GM23338 (cell line): ENCODE data around the gene EMP2. TPM values are rescaled to one million over a fixed set of nuclear protein-coding genes. Genes with fewer than 3 reads are reported as not detected.

Experiments
- ATAC-seq: fragments of 200-7000 bp; cut with Tn5 transposase; 3 replicates; pipeline ENCODE4 v1.9.1; 2020
- DNase-seq: peaks from one replicate; pipeline ENCODE4 v3.0.0-alpha.2; 2015; ENCODE audit warnings: low spot score
- H2AFZ ChIP-seq: fragments of 200-600 bp; sonication (generic); 2 replicates; pipeline ENCODE4 v1.8.0; 2016; ENCODE audit warnings: antibody characterized with exemption, mild to moderate bottlenecking, moderate library complexity
- H3F3A ChIP-seq: fragments of 200-600 bp; sonication (generic); replicated peaks from 2 replicates; pipeline ENCODE4 v1.8.0; 2017; ENCODE audit warnings: antibody characterized with exemption, mixed run types, low read depth
- H3K27ac ChIP-seq: fragments of 200-600 bp; sonication (generic); 2 replicates; pipeline ENCODE4 v1.6.1; 2016; ENCODE audit warnings: low read depth
- H3K27me3 ChIP-seq: fragments of 200-600 bp; sonication (generic); 2 replicates; pipeline ENCODE4 v1.8.0; 2016; ENCODE audit warnings: mild to moderate bottlenecking, mixed run types, moderate library complexity; ENCODE audit not compliant: insufficient read depth
- H3K36me3 ChIP-seq: fragments of 200-600 bp; sonication (generic); 2 replicates; pipeline ENCODE4 v1.8.0; 2016; ENCODE audit warnings: mild to moderate bottlenecking; ENCODE audit not compliant: insufficient read depth
- H3K4me1 ChIP-seq: fragments of 200-600 bp; sonication (generic); 2 replicates; pipeline ENCODE4 v1.8.0; 2016; ENCODE audit warnings: mild to moderate bottlenecking, moderate library complexity; ENCODE audit not compliant: insufficient read depth
- H3K4me2 ChIP-seq: fragments of 200-600 bp; sonication (generic); 2 replicates; pipeline ENCODE4 v1.7.1; 2017; ENCODE audit warnings: mixed run types
- H3K4me3 ChIP-seq: fragments of 200-600 bp; sonication (generic); 2 replicates; pipeline ENCODE4 v1.6.1; 2016; ENCODE audit warnings: mixed run types
- H3K79me2 ChIP-seq: fragments of 200-600 bp; sonication (generic); replicated peaks from 2 replicates; pipeline ENCODE4 v1.8.0; 2017; ENCODE audit warnings: mild to moderate bottlenecking; ENCODE audit not compliant: insufficient read depth
- H3K9me2 ChIP-seq: fragments of 200-600 bp; sonication (generic); 2 replicates; pipeline ENCODE4 v1.8.0; 2017; ENCODE audit not compliant: insufficient read depth
- H4K20me1 ChIP-seq: fragments of 200-600 bp; sonication (generic); replicated peaks from 2 replicates; pipeline ENCODE4 v1.8.0; 2017; ENCODE audit warnings: mild to moderate bottlenecking; ENCODE audit not compliant: insufficient read depth
- H3K27ac Mint-ChIP-seq: 2 replicates; pipeline ENCODE4 v1.8.0; 2020; ENCODE audit warnings: inconsistent platforms, mild to moderate bottlenecking, moderate library complexity, mixed read lengths
- H3K27me3 Mint-ChIP-seq: 3 replicates; pipeline ENCODE4 v1.8.0; 2022; ENCODE audit warnings: low read depth, mild to moderate bottlenecking, moderate library complexity, mixed read lengths, inconsistent platforms; ENCODE audit not compliant: insufficient read depth, poor library complexity
- H3K36me3 Mint-ChIP-seq: 3 replicates; pipeline ENCODE4 v1.8.0; 2021; ENCODE audit warnings: low read depth, mild to moderate bottlenecking, inconsistent platforms, moderate library complexity, mixed read lengths
- H3K4me1 Mint-ChIP-seq: 3 replicates; pipeline ENCODE4 v1.8.0; 2020; ENCODE audit warnings: mild to moderate bottlenecking, inconsistent platforms, mixed read lengths
- H3K4me3 Mint-ChIP-seq: 3 replicates; pipeline ENCODE4 v1.8.0; 2021; ENCODE audit warnings: moderate library complexity, mild to moderate bottlenecking, inconsistent platforms, mixed read lengths
- H3K9me3 Mint-ChIP-seq: 3 replicates; pipeline ENCODE4 v1.8.0; 2020; ENCODE audit warnings: moderate library complexity, mild to moderate bottlenecking, inconsistent platforms, mixed read lengths
- CREB1 ChIP-seq: fragments of 250-450 bp; sonication (Bioruptor Pico); IDR thresholded peaks from 2 replicates; pipeline ENCODE4 v1.5.0; 2020; ENCODE audit warnings: low read depth, mild to moderate bottlenecking, moderate library complexity
- EZH2 ChIP-seq: fragments of 200-600 bp; sonication (generic); IDR thresholded peaks from one replicate; pipeline ENCODE4 v1.8.0; 2017; ENCODE audit warnings: antibody characterized with exemption, mild to moderate bottlenecking, low read depth; ENCODE audit not compliant: unreplicated experiment
- EZH2phosphoT487 ChIP-seq: fragments of 200-600 bp; sonication (generic); IDR thresholded peaks from one replicate; pipeline ENCODE4 v1.8.1; 2018; ENCODE audit warnings: antibody characterized with exemption; ENCODE audit not compliant: unreplicated experiment
- NANOG ChIP-seq: IDR thresholded peaks from 2 replicates; pipeline ENCODE4 v1.6.1; 2016; ENCODE audit warnings: antibody characterized with exemption, borderline replicate concordance
- REST ChIP-seq: IDR thresholded peaks from one replicate; pipeline ENCODE4 v1.6.1; 2018; ENCODE audit warnings: antibody characterized with exemption; ENCODE audit not compliant: unreplicated experiment
- ZNF114 ChIP-seq: fragments of 250-450 bp; sonication (Bioruptor Pico); IDR thresholded peaks from 2 replicates; pipeline ENCODE4 v1.5.0; 2020; ENCODE audit warnings: mild to moderate bottlenecking, moderate library complexity
- ZNF331 ChIP-seq: fragments of 250-450 bp; sonication (Bioruptor Pico); IDR thresholded peaks from 2 replicates; pipeline ENCODE4 v1.5.0; 2020; ENCODE audit warnings: low read depth, mild to moderate bottlenecking, moderate library complexity
- polyA plus RNA-seq: library from polyadenylated mRNA; unstranded; fragments of >200 nt; fragmentation: Nextera tagmentation; extraction: Ambion mirVana; gene quantifications from 2 replicates; pipeline ENCODE4 v1.2.1, GENCODE V29; 2016
- total RNA-seq: library from RNA; depleted of rRNA; stranded (reverse); fragments of >200 nt; shearing (Covaris generic); gene quantifications from 2 replicates; pipeline ENCODE4 v1.2.3, GENCODE V29; 2014
- TF ChIP-seq, protein P1 (sequence below), 2 experiments: fragments of 200-600 bp in 1 of 2; sonication (generic) in 1 of 2; conservative IDR thresholded peaks; 2 replicates each; pipeline versions ENCODE4 v1.5.1 to v1.6.1; 2016 to 2017; ENCODE audit warnings: antibody characterized with exemption in 2 of 2, low read depth in 2 of 2, mild to moderate bottlenecking in 2 of 2, moderate library complexity in 1 of 2
- TF ChIP-seq, protein P2 (sequence below): fragments of 250-450 bp; sonication (Bioruptor Pico); IDR thresholded peaks from 2 replicates; pipeline ENCODE4 v1.5.0; 2020; ENCODE audit warnings: mild to moderate bottlenecking, moderate library complexity
- TF ChIP-seq, protein P3 (sequence below): IDR thresholded peaks from 2 replicates; pipeline ENCODE4 v1.6.1; 2016; ENCODE audit warnings: antibody characterized with exemption

The EMP2 gene
- total and polyA plus RNA-seq, 2 experiments from 2014 or later = 7.3 to 40.1 TPM

GRCh38 chr16:10577305-10578202, 2.8 kb downstream of the EMP2 start:
- 0 out of 2 replicates have a peak overlapping the region, but pooled peaks have one; percentile 26 for H3K4me3 ChIP-seq
- peaks cover 47% of the 10 kb centered on the region for H3K4me1 Mint-ChIP-seq
- peak overlapping the region; percentile 18; the same call in 1 of the 3 replicates for H3K4me3 Mint-ChIP-seq
- 0 out of 2 replicates have a peak overlapping the region, but pooled peaks have one; percentile 36 for H3K4me2 ChIP-seq
- no peak overlapping the region; the same call in 1 of the 2 replicates for H3K27ac Mint-ChIP-seq
- H3F3A ChIP-seq = 0 out of 2 replicates have a peak, but pooled peaks cover 3% of the 10 kb centered on the region
- no peaks in the 10 kb centered on the region; the same call in 2 of the 3 replicates for H3K36me3 Mint-ChIP-seq
- no peaks in the 10 kb centered on the region; the same call in 2 of the 3 replicates for H3K9me3 Mint-ChIP-seq
- H3K36me3 ChIP-seq = no peaks in the 10 kb centered on the region
- H3K9me2 ChIP-seq = no peaks in the 10 kb centered on the region
- peak; percentile 18 for ATAC-seq
- TF ChIP-seq EZH2phosphoT487 = no peak
- TF ChIP-seq ZNF114 = no peak
- TF ChIP-seq EZH2 = no peak
- no peak for TF ChIP-seq ZNF331 (CRISPR knock-in tag)
- no peak for TF ChIP-seq CREB1 (CRISPR knock-in tag)
- TF ChIP-seq NANOG = no peak
- no peak for TF ChIP-seq REST
- TF ChIP-seq, protein P1, sequence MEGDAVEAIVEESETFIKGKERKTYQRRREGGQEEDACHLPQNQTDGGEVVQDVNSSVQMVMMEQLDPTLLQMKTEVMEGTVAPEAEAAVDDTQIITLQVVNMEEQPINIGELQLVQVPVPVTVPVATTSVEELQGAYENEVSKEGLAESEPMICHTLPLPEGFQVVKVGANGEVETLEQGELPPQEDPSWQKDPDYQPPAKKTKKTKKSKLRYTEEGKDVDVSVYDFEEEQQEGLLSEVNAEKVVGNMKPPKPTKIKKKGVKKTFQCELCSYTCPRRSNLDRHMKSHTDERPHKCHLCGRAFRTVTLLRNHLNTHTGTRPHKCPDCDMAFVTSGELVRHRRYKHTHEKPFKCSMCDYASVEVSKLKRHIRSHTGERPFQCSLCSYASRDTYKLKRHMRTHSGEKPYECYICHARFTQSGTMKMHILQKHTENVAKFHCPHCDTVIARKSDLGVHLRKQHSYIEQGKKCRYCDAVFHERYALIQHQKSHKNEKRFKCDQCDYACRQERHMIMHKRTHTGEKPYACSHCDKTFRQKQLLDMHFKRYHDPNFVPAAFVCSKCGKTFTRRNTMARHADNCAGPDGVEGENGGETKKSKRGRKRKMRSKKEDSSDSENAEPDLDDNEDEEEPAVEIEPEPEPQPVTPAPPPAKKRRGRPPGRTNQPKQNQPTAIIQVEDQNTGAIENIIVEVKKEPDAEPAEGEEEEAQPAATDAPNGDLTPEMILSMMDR (conservative IDR thresholded peaks at IDR 0.05; ENCODE audit: low read depth in 2 of 2) = no peak
- TF ChIP-seq, protein P2, sequence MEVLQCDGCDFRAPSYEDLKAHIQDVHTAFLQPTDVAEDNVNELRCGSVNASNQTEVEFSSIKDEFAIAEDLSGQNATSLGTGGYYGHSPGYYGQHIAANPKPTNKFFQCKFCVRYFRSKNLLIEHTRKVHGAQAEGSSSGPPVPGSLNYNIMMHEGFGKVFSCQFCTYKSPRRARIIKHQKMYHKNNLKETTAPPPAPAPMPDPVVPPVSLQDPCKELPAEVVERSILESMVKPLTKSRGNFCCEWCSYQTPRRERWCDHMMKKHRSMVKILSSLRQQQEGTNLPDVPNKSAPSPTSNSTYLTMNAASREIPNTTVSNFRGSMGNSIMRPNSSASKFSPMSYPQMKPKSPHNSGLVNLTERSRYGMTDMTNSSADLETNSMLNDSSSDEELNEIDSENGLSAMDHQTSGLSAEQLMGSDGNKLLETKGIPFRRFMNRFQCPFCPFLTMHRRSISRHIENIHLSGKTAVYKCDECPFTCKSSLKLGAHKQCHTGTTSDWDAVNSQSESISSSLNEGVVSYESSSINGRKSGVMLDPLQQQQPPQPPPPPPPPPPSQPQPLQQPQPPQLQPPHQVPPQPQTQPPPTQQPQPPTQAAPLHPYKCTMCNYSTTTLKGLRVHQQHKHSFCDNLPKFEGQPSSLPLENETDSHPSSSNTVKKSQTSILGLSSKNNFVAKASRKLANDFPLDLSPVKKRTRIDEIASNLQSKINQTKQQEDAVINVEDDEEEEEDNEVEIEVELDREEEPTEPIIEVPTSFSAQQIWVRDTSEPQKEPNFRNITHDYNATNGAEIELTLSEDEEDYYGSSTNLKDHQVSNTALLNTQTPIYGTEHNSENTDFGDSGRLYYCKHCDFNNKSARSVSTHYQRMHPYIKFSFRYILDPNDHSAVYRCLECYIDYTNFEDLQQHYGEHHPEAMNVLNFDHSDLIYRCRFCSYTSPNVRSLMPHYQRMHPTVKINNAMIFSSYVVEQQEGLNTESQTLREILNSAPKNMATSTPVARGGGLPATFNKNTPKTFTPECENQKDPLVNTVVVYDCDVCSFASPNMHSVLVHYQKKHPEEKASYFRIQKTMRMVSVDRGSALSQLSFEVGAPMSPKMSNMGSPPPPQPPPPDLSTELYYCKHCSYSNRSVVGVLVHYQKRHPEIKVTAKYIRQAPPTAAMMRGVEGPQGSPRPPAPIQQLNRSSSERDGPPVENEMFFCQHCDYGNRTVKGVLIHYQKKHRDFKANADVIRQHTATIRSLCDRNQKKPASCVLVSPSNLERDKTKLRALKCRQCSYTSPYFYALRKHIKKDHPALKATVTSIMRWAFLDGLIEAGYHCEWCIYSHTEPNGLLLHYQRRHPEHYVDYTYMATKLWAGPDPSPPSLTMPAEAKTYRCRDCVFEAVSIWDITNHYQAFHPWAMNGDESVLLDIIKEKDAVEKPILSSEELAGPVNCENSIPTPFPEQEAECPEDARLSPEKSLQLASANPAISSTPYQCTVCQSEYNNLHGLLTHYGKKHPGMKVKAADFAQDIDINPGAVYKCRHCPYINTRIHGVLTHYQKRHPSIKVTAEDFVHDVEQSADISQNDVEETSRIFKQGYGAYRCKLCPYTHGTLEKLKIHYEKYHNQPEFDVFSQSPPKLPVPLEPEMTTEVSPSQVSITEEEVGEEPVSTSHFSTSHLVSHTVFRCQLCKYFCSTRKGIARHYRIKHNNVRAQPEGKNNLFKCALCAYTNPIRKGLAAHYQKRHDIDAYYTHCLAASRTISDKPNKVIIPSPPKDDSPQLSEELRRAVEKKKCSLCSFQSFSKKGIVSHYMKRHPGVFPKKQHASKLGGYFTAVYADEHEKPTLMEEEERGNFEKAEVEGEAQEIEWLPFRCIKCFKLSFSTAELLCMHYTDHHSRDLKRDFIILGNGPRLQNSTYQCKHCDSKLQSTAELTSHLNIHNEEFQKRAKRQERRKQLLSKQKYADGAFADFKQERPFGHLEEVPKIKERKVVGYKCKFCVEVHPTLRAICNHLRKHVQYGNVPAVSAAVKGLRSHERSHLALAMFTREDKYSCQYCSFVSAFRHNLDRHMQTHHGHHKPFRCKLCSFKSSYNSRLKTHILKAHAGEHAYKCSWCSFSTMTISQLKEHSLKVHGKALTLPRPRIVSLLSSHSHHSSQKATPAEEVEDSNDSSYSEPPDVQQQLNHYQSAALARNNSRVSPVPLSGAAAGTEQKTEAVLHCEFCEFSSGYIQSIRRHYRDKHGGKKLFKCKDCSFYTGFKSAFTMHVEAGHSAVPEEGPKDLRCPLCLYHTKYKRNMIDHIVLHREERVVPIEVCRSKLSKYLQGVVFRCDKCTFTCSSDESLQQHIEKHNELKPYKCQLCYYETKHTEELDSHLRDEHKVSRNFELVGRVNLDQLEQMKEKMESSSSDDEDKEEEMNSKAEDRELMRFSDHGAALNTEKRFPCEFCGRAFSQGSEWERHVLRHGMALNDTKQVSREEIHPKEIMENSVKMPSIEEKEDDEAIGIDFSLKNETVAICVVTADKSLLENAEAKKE = no peak
- TF ChIP-seq, protein P3, sequence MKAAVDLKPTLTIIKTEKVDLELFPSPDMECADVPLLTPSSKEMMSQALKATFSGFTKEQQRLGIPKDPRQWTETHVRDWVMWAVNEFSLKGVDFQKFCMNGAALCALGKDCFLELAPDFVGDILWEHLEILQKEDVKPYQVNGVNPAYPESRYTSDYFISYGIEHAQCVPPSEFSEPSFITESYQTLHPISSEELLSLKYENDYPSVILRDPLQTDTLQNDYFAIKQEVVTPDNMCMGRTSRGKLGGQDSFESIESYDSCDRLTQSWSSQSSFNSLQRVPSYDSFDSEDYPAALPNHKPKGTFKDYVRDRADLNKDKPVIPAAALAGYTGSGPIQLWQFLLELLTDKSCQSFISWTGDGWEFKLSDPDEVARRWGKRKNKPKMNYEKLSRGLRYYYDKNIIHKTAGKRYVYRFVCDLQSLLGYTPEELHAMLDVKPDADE = no peak
- peaks cover 19% of the 10 kb centered on the region for H3K27me3 Mint-ChIP-seq
- H2AFZ ChIP-seq = no peak overlapping the region
- peak; percentile 42 for DNase-seq
- 0 out of 2 replicates have a peak, but pooled peaks cover 4% of the 10 kb centered on the region for H3K79me2 ChIP-seq
- H3K27me3 ChIP-seq = no peaks in the 10 kb centered on the region
- no peaks in the 10 kb centered on the region for H4K20me1 ChIP-seq
- no peak overlapping the region for H3K27ac ChIP-seq
- peaks cover 32% of the 10 kb centered on the region for H3K4me1 ChIP-seq
